HepG2 (cell line): ENCODE data around the gene ATP11A. TPM values are rescaled to one million over a fixed set of nuclear protein-coding genes. Genes with fewer than 3 reads are reported as not detected.
A peak's percentile ranks its signal among the peaks of the same experiment; 100 is the strongest.

Experiments used
- CSRNP1 ChIP-seq: sonication (generic); formaldehyde crosslinking; IDR thresholded peaks from 2 replicates; pipeline ENCODE4 v1.8.1; 2023; ENCODE audit warnings: mild to moderate bottlenecking, missing genetic modification reagents
- ERF ChIP-seq: IDR thresholded peaks from 2 replicates; pipeline ENCODE4 v1.6.1; 2018; ENCODE audit warnings: missing biosample characterization, missing genetic modification reagents
- GABPB1 ChIP-seq: IDR thresholded peaks from 2 replicates; pipeline ENCODE4 v1.6.1; 2016; ENCODE audit warnings: mild to moderate bottlenecking, missing genetic modification reagents, moderate library complexity, missing compliant biosample characterization
- GMEB1 ChIP-seq: sonication (generic); formaldehyde crosslinking; IDR thresholded peaks from 2 replicates; pipeline ENCODE4 v1.5.1; 2020; ENCODE audit warnings: missing genetic modification reagents, mild to moderate bottlenecking, borderline replicate concordance
- HNF4G ChIP-seq, 2 experiments: sonication (generic) in 1 of 2; formaldehyde crosslinking in 1 of 2; IDR thresholded peaks; 2 replicates each; pipeline versions ENCODE4 v1.4.0 to v1.6.1; 2011 to 2020; ENCODE audit warnings: borderline replicate concordance in 2 of 2, low read depth in 2 of 2, mild to moderate bottlenecking in 2 of 2, low read length in 1 of 2, missing genetic modification reagents in 1 of 2, moderate library complexity in 1 of 2
- HOXA3 ChIP-seq: sonication (generic); formaldehyde crosslinking; IDR thresholded peaks from 2 replicates; pipeline ENCODE4 v1.5.0; 2020; ENCODE audit warnings: missing genetic modification reagents
- KDM2A ChIP-seq: sonication (generic); formaldehyde crosslinking; IDR thresholded peaks from 2 replicates; pipeline ENCODE4 v1.4.0; 2020; ENCODE audit warnings: low read depth, missing genetic modification reagents, borderline replicate concordance
- KDM5B ChIP-seq: sonication (generic); formaldehyde crosslinking; IDR thresholded peaks from 2 replicates; pipeline ENCODE4 v1.4.0; 2020; ENCODE audit warnings: missing genetic modification reagents, mild to moderate bottlenecking, borderline replicate concordance
- MATR3 ChIP-seq: sonication (generic); formaldehyde crosslinking; IDR thresholded peaks from 2 replicates; pipeline ENCODE4 v1.4.0; 2020; ENCODE audit warnings: missing genetic modification reagents
- MYC ChIP-seq: sonication (generic); formaldehyde crosslinking; IDR thresholded peaks from 2 replicates; pipeline ENCODE4 v1.9.0; 2021; ENCODE audit warnings: missing genetic modification reagents, borderline replicate concordance
- PHF20 ChIP-seq: sonication (generic); formaldehyde crosslinking; IDR thresholded peaks from 2 replicates; pipeline ENCODE4 v1.5.0; 2020; ENCODE audit warnings: mild to moderate bottlenecking, missing genetic modification reagents
- PHF8 ChIP-seq: sonication (generic); formaldehyde crosslinking; IDR thresholded peaks from 2 replicates; pipeline ENCODE4 v1.5.0; 2020; ENCODE audit warnings: missing genetic modification reagents
- RBM39 ChIP-seq: fragments of 200-400 bp; formaldehyde crosslinking; IDR thresholded peaks from one replicate; pipeline ENCODE4 v1.6.1; 2018; ENCODE audit warnings: antibody characterized with exemption, mild to moderate bottlenecking, low read depth, low read length; ENCODE audit not compliant: poor library complexity, severe bottlenecking
- SNAPC2 ChIP-seq: sonication (generic); formaldehyde crosslinking; IDR thresholded peaks from 2 replicates; pipeline ENCODE4 v1.8.1; 2022; ENCODE audit warnings: mild to moderate bottlenecking, missing genetic modification reagents
- TCF12 ChIP-seq, 2 experiments: fragments of 450-650 bp in 1 of 2; sonication (generic) in 1 of 2; formaldehyde crosslinking in 1 of 2; IDR thresholded peaks; 2 replicates each; pipeline versions ENCODE4 v1.6.1 to v1.8.0; 2017 to 2022; ENCODE audit warnings: antibody characterized with exemption in 1 of 2, mild to moderate bottlenecking in 1 of 2, missing genetic modification reagents in 1 of 2, moderate library complexity in 1 of 2
- ZBTB38 ChIP-seq: sonication (generic); formaldehyde crosslinking; IDR thresholded peaks from 2 replicates; pipeline ENCODE4 v1.5.1; 2020; ENCODE audit warnings: mild to moderate bottlenecking, missing genetic modification reagents
- ZFX ChIP-seq: sonication (generic); formaldehyde crosslinking; IDR thresholded peaks from 2 replicates; pipeline ENCODE4 v1.4.0; 2020; ENCODE audit warnings: mild to moderate bottlenecking, low read depth, missing genetic modification reagents, moderate library complexity
- ZNF205 ChIP-seq: IDR thresholded peaks from 2 replicates; pipeline ENCODE4 v1.6.1; 2018; ENCODE audit warnings: missing biosample characterization, missing genetic modification reagents
- ZNF33B ChIP-seq: sonication (generic); formaldehyde crosslinking; IDR thresholded peaks from 2 replicates; pipeline ENCODE4 v1.5.1; 2020; ENCODE audit warnings: mild to moderate bottlenecking, missing genetic modification reagents
- polyA plus RNA-seq, 8 experiments: library from polyadenylated mRNA; depleted of rRNA in 3 of 8; stranded (reverse) in 7 of 8; unstranded in 1 of 8; fragments of >200 nt; fragmentation: Illumina TruSeq in 4 of 8; extraction: Trizol in 4 of 8; gene quantifications; 2 replicates each; pipeline versions ENCODE4 v1.2.1 to v1.2.3, GENCODE V29; 2011 to 2016; ENCODE audit warnings: low read depth in 4 of 8, missing spikeins in 1 of 8, mixed read lengths in 1 of 8; ENCODE audit not compliant: insufficient read depth in 1 of 8
- total RNA-seq, 5 experiments: library from RNA; depleted of rRNA; stranded (reverse); fragments of >200 nt; fragmentation: Illumina TruSeq; extraction: Trizol; gene quantifications; 2 replicates each; pipeline ENCODE4 v1.2.3, GENCODE V29; 2016; ENCODE audit warnings: low read depth in 1 of 5
- TF ChIP-seq, protein P1 (sequence below): IDR thresholded peaks from 2 replicates; pipeline ENCODE4 v1.6.1; 2016; ENCODE audit warnings: missing compliant biosample characterization, missing genetic modification reagents, borderline replicate concordance
- TF ChIP-seq, protein P2 (sequence below): IDR thresholded peaks from 2 replicates; pipeline ENCODE4 v1.6.1; 2016; ENCODE audit warnings: mild to moderate bottlenecking, missing biosample characterization, missing genetic modification reagents
- TF ChIP-seq, protein P3 (sequence below): sonication (generic); formaldehyde crosslinking; IDR thresholded peaks from 2 replicates; pipeline ENCODE4 v1.9.0; 2021; ENCODE audit warnings: missing genetic modification reagents, borderline replicate concordance

ATP11A gene
- total and polyA plus RNA-seq, 2 of the 13 experiments (the other 11 are each of a cell fraction or from before 2014, with no cell fraction given), result 18.4 to 20.1 TPM

- TF ChIP-seq, protein P1, sequence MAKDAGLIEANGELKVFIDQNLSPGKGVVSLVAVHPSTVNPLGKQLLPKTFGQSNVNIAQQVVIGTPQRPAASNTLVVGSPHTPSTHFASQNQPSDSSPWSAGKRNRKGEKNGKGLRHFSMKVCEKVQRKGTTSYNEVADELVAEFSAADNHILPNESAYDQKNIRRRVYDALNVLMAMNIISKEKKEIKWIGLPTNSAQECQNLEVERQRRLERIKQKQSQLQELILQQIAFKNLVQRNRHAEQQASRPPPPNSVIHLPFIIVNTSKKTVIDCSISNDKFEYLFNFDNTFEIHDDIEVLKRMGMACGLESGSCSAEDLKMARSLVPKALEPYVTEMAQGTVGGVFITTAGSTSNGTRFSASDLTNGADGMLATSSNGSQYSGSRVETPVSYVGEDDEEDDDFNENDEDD (CRISPR knock-in tag), result 0 out of 2 replicates have a peak, but pooled peaks have one; percentile 21
- TF ChIP-seq TCF12 (IDR thresholded peaks at IDR 0.05), result no peak
- no peak for TF ChIP-seq TCF12 (CRISPR knock-in tag; IDR thresholded peaks at IDR 0.05)
- no peak for TF ChIP-seq GMEB1 (CRISPR knock-in tag)
- no peak for TF ChIP-seq ZNF205 (CRISPR knock-in tag)
- TF ChIP-seq ERF (CRISPR knock-in tag), result no peak
- peak; percentile 39 for TF ChIP-seq RBM39
- TF ChIP-seq ZBTB38, result peak; percentile 94
- 0 out of 2 replicates have a peak, but pooled peaks have one; percentile 29 for TF ChIP-seq PHF20 (CRISPR knock-in tag)
- 0 out of 2 replicates have a peak, but pooled peaks have one; percentile 8 for TF ChIP-seq KDM2A (CRISPR knock-in tag)
- peak; percentile 58; the same call in 1 of the 2 replicates for TF ChIP-seq KDM5B
- TF ChIP-seq MATR3 (CRISPR knock-in tag), result no peak
- TF ChIP-seq, protein P2, sequence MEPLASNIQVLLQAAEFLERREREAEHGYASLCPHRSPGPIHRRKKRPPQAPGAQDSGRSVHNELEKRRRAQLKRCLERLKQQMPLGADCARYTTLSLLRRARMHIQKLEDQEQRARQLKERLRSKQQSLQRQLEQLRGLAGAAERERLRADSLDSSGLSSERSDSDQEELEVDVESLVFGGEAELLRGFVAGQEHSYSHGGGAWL (CRISPR knock-in tag), result no peak
- peak; percentile 46; the same call in 1 of the 2 replicates for TF ChIP-seq MYC (CRISPR knock-in tag)
- TF ChIP-seq ZNF33B, result no peak
- TF ChIP-seq, protein P3, sequence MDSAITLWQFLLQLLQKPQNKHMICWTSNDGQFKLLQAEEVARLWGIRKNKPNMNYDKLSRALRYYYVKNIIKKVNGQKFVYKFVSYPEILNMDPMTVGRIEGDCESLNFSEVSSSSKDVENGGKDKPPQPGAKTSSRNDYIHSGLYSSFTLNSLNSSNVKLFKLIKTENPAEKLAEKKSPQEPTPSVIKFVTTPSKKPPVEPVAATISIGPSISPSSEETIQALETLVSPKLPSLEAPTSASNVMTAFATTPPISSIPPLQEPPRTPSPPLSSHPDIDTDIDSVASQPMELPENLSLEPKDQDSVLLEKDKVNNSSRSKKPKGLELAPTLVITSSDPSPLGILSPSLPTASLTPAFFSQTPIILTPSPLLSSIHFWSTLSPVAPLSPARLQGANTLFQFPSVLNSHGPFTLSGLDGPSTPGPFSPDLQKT (CRISPR knock-in tag), result no peak
- peak; percentile 87; the same call in 1 of the 2 replicates for TF ChIP-seq CSRNP1 (CRISPR knock-in tag)
- TF ChIP-seq HOXA3 (CRISPR knock-in tag), result peak; percentile 6; the same call in 1 of the 2 replicates
- peak; percentile 77 for TF ChIP-seq ZFX (CRISPR knock-in tag)
- no peak for TF ChIP-seq HNF4G (IDR thresholded peaks at IDR 0.05; ENCODE audit: borderline replicate concordance, low read depth, low read length)
- 0 out of 2 replicates have a peak, but pooled peaks have one; percentile 5 for TF ChIP-seq HNF4G (CRISPR knock-in tag; IDR thresholded peaks at IDR 0.05; ENCODE audit: borderline replicate concordance, low read depth)
- TF ChIP-seq SNAPC2, result 0 out of 2 replicates have a peak, but pooled peaks have one; percentile 64
- peak; percentile 24; the same call in 1 of the 2 replicates for TF ChIP-seq PHF8 (CRISPR knock-in tag)
- peak; percentile 21; the same call in 1 of the 2 replicates for TF ChIP-seq GABPB1 (CRISPR knock-in tag)
Observed at GRCh38 chr13:112756511-112756966, 66.7 kb downstream of the ATP11A start (continued).
